NCI-H82 treated with DMSO at 0.1 percent for 48 hours (cell line): ENCODE data around the gene SOCS1.

Experiments used
- DNase-seq: peaks from one replicate; lab custom pipeline; 2025; ENCODE audit not compliant: unreplicated experiment; lab: John Stamatoyannopoulos, UW

SOCS1 gene

GRCh38 chr16:11285842-11286241 is 29.8 kb upstream of the SOCS1 start:
- DNase-seq: no peak

GRCh38 chr16:11283820-11284248 is 27.8 kb upstream of the SOCS1 start:
- no peak for DNase-seq

- no peak for DNase-seq
Observed at GRCh38 chr16:11280616-11281522, 24.9 kb upstream of the SOCS1 start, which contains the start of gene PRM1. TSS of gene PRM1 (minus strand) at chr16:11281330. CDS start at chr16:11281238, 92 bp downstream.

- no peak for DNase-seq
Observed at GRCh38 chr16:11278681-11279628, 23.0 kb upstream of the SOCS1 start.

- no peak for DNase-seq
Observed at GRCh38 chr16:11277607-11278337, 21.8 kb upstream of the SOCS1 start.

GRCh38 chr16:11276896-11277593 is 21.0 kb upstream of the SOCS1 start:
- no peak for DNase-seq

GRCh38 chr16:11276143-11276895 is 20.3 kb upstream of the SOCS1 start, which contains the start of gene PRM2:
TSS of gene PRM2 (minus strand) at chr16:11276480. CDS start at chr16:11276370, 110 bp downstream.
- no peak for DNase-seq

- no peak for DNase-seq
Observed at GRCh38 chr16:11274964-11275363, 19.0 kb upstream of the SOCS1 start.

- DNase-seq: no peak
Observed at GRCh38 chr16:11273721-11274324, 17.8 kb upstream of the SOCS1 start.

GRCh38 chr16:11272921-11273720 is 17.1 kb upstream of the SOCS1 start, which contains the start of gene PRM3:
TSS of gene PRM3 (minus strand) at chr16:11273629. CDS start at chr16:11273595, 34 bp downstream.
- DNase-seq: no peak

GRCh38 chr16:11272484-11272883 is 16.5 kb upstream of the SOCS1 start:
- DNase-seq: no peak

GRCh38 chr16:11271610-11272009 is 15.6 kb upstream of the SOCS1 start:
- DNase-seq: no peak

GRCh38 chr16:11270602-11271162 is 14.7 kb upstream of the SOCS1 start:
- DNase-seq: no peak

- no peak for DNase-seq
Observed at GRCh38 chr16:11268921-11269375, 12.9 kb upstream of the SOCS1 start, which contains the start of gene TNP2. TSS of gene TNP2 (minus strand) at chr16:11269325. CDS start at chr16:11269262, 63 bp downstream.

GRCh38 chr16:11265124-11265523 is 9.1 kb upstream of the SOCS1 start:
- no peak for DNase-seq

- no peak for DNase-seq
Observed at GRCh38 chr16:11264155-11264832, 8.3 kb upstream of the SOCS1 start.

GRCh38 chr16:11263737-11264136 is 7.7 kb upstream of the SOCS1 start:
- DNase-seq: no peak
